Body of pancreas (tissue), 4 donors: Measurements from ENCODE around the gene CENPM.

Experiments
- POLR2A ChIP-seq, 3 donors: fragments of 450-650 bp; IDR thresholded peaks; one replicate each; pipeline ENCODE4 v1.6.1; 2016; ENCODE audit warnings: antibody characterized with exemption in 3 of 3, mild to moderate bottlenecking in 2 of 3
- TF ChIP-seq, protein P1 (sequence below), 7 experiments: fragments of 450-650 bp in 4 of 7; fragments of 200-600 bp in 3 of 7; sonication (generic) in 3 of 7; IDR thresholded peaks; one replicate each; pipeline ENCODE4 v1.5.1; 2016 to 2019; ENCODE audit warnings: antibody characterized with exemption in 7 of 7

- TF ChIP-seq, protein P1, sequence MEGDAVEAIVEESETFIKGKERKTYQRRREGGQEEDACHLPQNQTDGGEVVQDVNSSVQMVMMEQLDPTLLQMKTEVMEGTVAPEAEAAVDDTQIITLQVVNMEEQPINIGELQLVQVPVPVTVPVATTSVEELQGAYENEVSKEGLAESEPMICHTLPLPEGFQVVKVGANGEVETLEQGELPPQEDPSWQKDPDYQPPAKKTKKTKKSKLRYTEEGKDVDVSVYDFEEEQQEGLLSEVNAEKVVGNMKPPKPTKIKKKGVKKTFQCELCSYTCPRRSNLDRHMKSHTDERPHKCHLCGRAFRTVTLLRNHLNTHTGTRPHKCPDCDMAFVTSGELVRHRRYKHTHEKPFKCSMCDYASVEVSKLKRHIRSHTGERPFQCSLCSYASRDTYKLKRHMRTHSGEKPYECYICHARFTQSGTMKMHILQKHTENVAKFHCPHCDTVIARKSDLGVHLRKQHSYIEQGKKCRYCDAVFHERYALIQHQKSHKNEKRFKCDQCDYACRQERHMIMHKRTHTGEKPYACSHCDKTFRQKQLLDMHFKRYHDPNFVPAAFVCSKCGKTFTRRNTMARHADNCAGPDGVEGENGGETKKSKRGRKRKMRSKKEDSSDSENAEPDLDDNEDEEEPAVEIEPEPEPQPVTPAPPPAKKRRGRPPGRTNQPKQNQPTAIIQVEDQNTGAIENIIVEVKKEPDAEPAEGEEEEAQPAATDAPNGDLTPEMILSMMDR (IDR thresholded peaks at IDR 0.05): no peak
- no peak for TF ChIP-seq POLR2A (IDR thresholded peaks at IDR 0.05)
Observed at GRCh38 chr22:41970601-41971000, 23.6 kb upstream of the CENPM start.
